ENCODE data around the gene TM9SF3.
"Not testable (repeated sequence)": the region's sequence is repeated elsewhere in the genome, so short reads cannot be mapped to it uniquely, and the experiment has no call there.

The TM9SF3 gene

GRCh38 chr10:96576277-96576980, 10.4 kb downstream of the TM9SF3 start:
- in situ Hi-C loops (cut with HindIII; ENCODE audit: low pct_ligation_motif_present, low pct_unique_long_range_greater_than_20kb, low sequenced_read_pairs): no loop called here
- no peak for DNase-seq

GRCh38 chr10:96574564-96574963, 12.2 kb downstream of the TM9SF3 start:
- in situ Hi-C loops (cut with HindIII; ENCODE audit: low pct_ligation_motif_present, low pct_unique_long_range_greater_than_20kb, low sequenced_read_pairs); DNase-seq: not testable (repeated sequence)

- DNase-seq: no peak
- in situ Hi-C loops (cut with HindIII; ENCODE audit: low pct_ligation_motif_present, low pct_unique_long_range_greater_than_20kb, low sequenced_read_pairs): no loop called here
Observed at GRCh38 chr10:96573036-96573435, 13.8 kb downstream of the TM9SF3 start.

DNA sequence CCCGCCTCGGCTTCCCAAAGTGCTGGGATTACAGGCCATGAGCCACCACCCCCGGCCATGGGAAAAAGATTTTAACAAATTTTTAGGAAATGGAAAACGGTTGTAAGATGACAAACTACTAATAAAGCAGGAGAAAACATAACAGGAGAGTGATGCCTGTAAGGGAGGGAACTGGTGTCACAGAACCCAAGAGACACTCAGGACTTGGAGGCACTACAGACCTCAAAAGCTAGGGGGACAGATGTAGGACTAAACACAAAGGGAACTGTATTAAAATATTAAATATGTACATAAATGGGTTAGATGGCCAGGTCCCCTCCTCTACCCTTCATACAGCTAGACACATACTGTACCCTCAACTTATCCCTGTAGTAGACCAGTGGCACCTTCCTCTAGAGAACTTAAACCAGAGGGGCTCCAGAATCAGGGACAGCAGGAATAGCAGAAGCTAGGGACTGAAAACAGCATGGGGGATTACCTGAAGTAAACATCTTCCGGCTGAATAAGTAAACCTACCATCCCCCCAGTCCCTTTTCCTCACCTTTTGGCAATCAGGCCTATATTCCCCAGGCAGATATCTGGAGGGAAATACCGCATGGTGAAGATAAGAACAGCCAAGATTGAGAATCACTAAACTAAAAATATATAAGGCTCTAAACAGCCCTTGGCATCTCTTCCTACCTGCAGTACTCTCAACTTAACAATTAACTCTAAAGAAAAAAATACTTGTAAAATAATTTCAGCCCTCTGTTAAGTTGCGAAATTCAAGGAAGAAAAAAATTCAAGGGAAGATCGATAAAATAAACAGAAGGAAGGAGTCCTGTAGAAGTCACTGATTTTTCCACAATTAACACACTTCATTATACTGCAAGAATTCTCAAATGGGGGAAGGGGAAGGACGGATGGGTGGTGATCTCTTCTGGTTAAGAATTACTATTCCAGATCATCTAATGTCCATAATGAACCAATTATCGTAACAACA, 15.5 kb downstream of the TM9SF3 start:
- in situ Hi-C loops (cut with HindIII; ENCODE audit: low pct_ligation_motif_present, low pct_unique_long_range_greater_than_20kb, low sequenced_read_pairs): no loop called here

DNA sequence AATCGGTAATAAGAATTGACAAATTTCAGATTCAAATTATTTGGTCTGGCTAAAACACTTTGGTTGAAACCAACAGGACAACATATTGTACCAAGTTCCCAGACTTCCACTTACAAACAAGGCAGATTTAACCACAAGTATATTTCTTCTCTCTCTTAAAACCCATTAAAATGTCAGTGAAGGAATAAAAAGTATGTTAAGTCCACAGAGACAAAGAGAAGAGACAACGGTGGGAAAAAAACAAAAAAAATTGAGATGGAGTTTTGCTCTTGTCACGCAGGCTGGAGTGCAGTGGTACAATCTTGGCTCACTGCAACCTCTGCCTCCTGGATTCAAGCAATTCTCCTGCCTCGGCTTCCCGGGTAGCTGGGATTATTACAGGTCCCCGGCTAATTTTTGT, 16.3 kb downstream of the TM9SF3 start:
- DNase-seq: no peak
- in situ Hi-C loops (cut with HindIII; ENCODE audit: low pct_ligation_motif_present, low pct_unique_long_range_greater_than_20kb, low sequenced_read_pairs): no loop called here

More for the DNA sequence above, 15.5 kb downstream of the TM9SF3 start:
- no peak for DNase-seq

- no peak for DNase-seq
- in situ Hi-C loops (cut with HindIII; ENCODE audit: low pct_ligation_motif_present, low pct_unique_long_range_greater_than_20kb, low sequenced_read_pairs): no loop called here
Observed at GRCh38 chr10:96568402-96568801, 18.4 kb downstream of the TM9SF3 start.

- no peak for DNase-seq
- in situ Hi-C loops (cut with HindIII; ENCODE audit: low pct_ligation_motif_present, low pct_unique_long_range_greater_than_20kb, low sequenced_read_pairs): no loop called here
Observed at GRCh38 chr10:96565774-96566173, 21.0 kb downstream of the TM9SF3 start.

DNA sequence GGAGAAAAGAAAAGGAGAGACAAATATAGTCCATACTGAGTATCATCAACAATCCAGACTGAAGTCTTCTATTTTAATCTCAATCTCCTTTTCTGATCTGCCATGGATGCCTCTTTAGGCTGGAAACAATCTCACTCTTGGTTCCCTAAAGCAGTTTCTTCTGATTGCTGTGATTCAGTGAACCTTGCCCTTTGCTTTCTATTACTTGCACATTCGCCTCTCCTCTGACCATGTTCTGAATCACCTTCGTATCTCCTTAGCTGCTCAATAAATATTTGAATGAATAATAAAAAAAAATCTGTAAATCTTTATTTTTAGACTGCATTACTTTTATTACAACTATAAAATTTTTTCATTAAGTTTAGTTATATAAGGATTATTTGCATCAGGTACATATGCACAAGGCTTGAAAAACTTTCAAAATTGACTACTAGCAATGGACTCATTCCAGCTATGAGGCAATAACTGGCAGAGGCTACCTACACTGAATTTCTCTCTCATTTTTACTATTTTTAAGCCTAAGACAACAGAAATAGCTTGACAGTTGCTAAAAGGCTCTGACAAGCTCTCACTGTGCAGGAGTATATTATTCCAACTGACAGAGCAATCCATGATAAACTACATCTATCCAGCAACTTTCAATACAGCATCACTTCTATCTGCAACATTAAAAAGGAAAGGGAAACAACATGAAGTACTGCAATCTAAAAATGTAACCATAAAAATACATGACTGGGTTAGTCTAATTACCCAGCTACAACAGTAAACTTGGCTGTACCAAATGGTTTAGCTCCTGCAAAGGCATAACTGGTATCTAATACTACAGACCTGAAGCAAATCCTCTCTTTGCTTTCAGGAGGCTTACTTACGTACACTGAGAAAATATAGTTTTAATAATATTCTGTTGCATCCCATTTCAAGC, 25.6 kb downstream of the TM9SF3 start:
- no peak for DNase-seq
- in situ Hi-C loops (cut with HindIII; ENCODE audit: low pct_ligation_motif_present, low pct_unique_long_range_greater_than_20kb, low sequenced_read_pairs): no loop called here

DNA sequence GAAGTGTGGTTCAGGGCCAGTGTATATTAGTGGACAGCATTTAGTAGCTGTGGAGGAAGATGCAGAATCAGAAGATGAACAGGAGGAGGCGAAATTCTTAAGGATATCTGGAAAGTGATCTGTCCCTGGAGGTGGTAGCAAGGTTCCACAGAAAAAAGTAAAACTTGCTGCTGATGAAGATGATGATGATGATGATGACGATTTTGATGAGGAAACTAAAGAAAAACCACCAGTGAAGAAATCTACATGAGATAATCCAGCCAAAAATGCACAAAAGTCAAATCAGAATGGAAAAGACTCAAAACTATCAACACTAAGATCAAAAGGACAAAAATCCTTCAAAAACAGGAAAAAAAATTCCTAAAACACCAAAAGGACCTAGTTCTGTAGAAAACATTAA, 26.3 kb downstream of the TM9SF3 start:
- no peak for DNase-seq
- in situ Hi-C loops (cut with HindIII; ENCODE audit: low pct_ligation_motif_present, low pct_unique_long_range_greater_than_20kb, low sequenced_read_pairs): no loop called here

GRCh38 chr10:96556003-96556402, 30.8 kb downstream of the TM9SF3 start:
- peak; percentile 53 for DNase-seq
- in situ Hi-C loops (cut with HindIII; ENCODE audit: low pct_ligation_motif_present, low pct_unique_long_range_greater_than_20kb, low sequenced_read_pairs): no loop called here

GRCh38 chr10:96555330-96555729, 31.5 kb downstream of the TM9SF3 start:
- in situ Hi-C loops (cut with HindIII; ENCODE audit: low pct_ligation_motif_present, low pct_unique_long_range_greater_than_20kb, low sequenced_read_pairs): no loop called here
- DNase-seq: no peak

- in situ Hi-C loops (cut with HindIII; ENCODE audit: low pct_ligation_motif_present, low pct_unique_long_range_greater_than_20kb, low sequenced_read_pairs): no loop called here
- DNase-seq: no peak
Observed at GRCh38 chr10:96548589-96548988, 38.2 kb downstream of the TM9SF3 start.

DNA sequence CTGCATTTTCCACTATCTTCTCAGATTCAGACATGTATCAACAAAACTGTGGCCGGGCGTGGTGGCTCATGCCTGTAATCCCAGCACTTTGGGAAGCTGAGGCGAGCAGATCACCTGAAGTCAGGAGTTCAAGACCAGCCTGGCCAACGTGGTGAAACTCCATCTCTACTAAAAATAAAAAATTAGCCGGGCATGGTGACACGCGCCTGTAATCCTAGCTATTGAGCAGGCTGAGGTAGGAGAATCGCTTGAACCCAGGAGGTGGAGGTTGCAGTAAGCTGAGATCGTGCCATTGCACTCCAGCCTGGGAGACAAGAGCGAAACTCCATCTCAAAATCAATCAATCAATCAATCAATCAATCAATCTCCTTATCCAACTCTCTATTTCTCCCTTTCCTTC, 41.3 kb downstream of the TM9SF3 start:
- DNase-seq; in situ Hi-C loops (cut with HindIII; ENCODE audit: low pct_ligation_motif_present, low pct_unique_long_range_greater_than_20kb, low sequenced_read_pairs): not testable (repeated sequence)

DNA sequence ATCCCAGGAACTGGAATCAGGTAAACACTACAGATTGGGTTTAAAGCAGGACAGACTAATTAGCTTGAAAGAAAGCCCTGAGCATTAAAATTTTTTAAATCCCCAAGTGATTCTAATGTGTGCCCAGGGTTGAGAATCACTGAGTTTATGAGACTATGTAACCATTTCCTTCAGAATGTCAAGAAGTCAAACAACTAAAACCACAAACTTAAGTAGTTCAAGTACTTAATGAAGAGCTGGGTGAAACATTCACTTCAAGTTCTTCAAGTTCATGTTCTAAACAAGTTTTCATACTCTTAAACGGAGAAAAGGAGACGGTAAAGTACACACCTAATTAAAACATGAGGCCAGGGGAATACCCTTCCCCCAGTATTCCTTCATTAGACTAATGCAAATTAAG, 44.9 kb downstream of the TM9SF3 start:
- DNase-seq: no peak
- in situ Hi-C loops (cut with HindIII; ENCODE audit: low pct_ligation_motif_present, low pct_unique_long_range_greater_than_20kb, low sequenced_read_pairs): no loop called here

GRCh38 chr10:96540240-96540639, 46.6 kb downstream of the TM9SF3 start:
- no peak for DNase-seq
- in situ Hi-C loops (cut with HindIII; ENCODE audit: low pct_ligation_motif_present, low pct_unique_long_range_greater_than_20kb, low sequenced_read_pairs): no loop called here

- DNase-seq: no peak
- in situ Hi-C loops (cut with HindIII; ENCODE audit: low pct_ligation_motif_present, low pct_unique_long_range_greater_than_20kb, low sequenced_read_pairs): no loop called here
Observed at GRCh38 chr10:96538683-96539082, 48.1 kb downstream of the TM9SF3 start.

GRCh38 chr10:96536129-96536528, 50.7 kb downstream of the TM9SF3 start:
- in situ Hi-C loops (cut with HindIII; ENCODE audit: low pct_ligation_motif_present, low pct_unique_long_range_greater_than_20kb, low sequenced_read_pairs): no loop called here

DNA sequence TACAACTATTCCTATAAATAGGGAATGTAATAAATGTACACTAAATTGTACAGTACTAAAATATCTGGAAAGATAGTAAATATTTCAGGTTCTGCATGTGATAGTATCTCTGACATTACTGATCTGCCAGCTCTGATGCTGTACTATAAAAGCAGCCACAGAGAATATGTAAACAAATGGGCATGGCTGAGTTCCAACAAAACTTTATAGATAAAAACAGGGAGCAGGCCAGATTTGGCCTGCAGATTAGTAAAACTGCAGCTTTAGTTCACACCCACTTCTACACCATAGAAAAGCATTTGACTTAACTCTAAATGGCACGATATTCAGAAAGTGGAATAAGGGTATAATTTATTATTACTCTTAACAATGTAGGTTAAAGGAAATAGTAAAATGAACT, 54.3 kb downstream of the TM9SF3 start:
- in situ Hi-C loops (cut with HindIII; ENCODE audit: low pct_ligation_motif_present, low pct_unique_long_range_greater_than_20kb, low sequenced_read_pairs): no loop called here
- DNase-seq: no peak

More at GRCh38 chr10:96536129-96536528, 50.7 kb downstream of the TM9SF3 start:
- no peak for DNase-seq

Measured in ACHN (cell line).